ENCODE measurements around the gene CHN1.

Gene CHN1

DNA sequence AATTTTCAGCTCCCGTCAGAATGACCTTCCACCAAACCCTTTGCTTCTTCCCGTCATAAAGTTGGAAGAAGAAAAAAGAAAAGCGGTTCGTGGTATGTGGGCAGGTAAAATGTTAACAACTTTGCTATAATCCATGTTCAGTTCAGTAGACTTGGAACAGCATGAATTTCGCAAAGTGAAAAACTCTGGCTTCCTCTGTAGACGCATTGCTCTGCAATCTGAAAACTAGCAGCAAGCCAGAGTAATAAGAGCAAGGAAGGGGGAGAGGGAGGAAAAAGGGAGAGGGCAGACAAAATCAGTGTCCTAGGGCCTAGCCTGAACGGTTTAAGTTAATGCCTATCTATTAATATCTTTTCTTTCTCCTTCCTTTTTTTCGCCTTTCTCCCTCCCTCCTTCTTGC, 214.2 kb downstream of the CHN1 start:
- Histone ChIP-seq H3K36me3 (ENCODE audit: insufficient read depth) (no peaks in the 10 kb centered on the region), H3K27ac (no peak overlapping the region), H3K9ac (no peak overlapping the region), H3K79me2 (ENCODE audit: insufficient read depth, low read depth) (no peaks in the 10 kb centered on the region), H4K20me1 (ENCODE audit: insufficient read depth) (no peaks in the 10 kb centered on the region), H3K4me3 (IDR thresholded peaks at IDR 0.05; ENCODE audit: insufficient read depth, low read depth, low read length) (no peak overlapping the region), H2AFZ (ENCODE audit: low read depth) (no peak overlapping the region), H3K4me1 (ENCODE audit: low read depth, poor library complexity, severe bottlenecking) (no peaks in the 10 kb centered on the region), H3K27me3 (ENCODE audit: insufficient read depth, low read depth) (no peaks in the 10 kb centered on the region), H3K4me2 (no peak overlapping the region)
- TF ChIP-seq, protein P1, sequence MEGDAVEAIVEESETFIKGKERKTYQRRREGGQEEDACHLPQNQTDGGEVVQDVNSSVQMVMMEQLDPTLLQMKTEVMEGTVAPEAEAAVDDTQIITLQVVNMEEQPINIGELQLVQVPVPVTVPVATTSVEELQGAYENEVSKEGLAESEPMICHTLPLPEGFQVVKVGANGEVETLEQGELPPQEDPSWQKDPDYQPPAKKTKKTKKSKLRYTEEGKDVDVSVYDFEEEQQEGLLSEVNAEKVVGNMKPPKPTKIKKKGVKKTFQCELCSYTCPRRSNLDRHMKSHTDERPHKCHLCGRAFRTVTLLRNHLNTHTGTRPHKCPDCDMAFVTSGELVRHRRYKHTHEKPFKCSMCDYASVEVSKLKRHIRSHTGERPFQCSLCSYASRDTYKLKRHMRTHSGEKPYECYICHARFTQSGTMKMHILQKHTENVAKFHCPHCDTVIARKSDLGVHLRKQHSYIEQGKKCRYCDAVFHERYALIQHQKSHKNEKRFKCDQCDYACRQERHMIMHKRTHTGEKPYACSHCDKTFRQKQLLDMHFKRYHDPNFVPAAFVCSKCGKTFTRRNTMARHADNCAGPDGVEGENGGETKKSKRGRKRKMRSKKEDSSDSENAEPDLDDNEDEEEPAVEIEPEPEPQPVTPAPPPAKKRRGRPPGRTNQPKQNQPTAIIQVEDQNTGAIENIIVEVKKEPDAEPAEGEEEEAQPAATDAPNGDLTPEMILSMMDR (conservative IDR thresholded peaks at IDR 0.05; ENCODE audit: low read depth, low read length), result no peak

DNA sequence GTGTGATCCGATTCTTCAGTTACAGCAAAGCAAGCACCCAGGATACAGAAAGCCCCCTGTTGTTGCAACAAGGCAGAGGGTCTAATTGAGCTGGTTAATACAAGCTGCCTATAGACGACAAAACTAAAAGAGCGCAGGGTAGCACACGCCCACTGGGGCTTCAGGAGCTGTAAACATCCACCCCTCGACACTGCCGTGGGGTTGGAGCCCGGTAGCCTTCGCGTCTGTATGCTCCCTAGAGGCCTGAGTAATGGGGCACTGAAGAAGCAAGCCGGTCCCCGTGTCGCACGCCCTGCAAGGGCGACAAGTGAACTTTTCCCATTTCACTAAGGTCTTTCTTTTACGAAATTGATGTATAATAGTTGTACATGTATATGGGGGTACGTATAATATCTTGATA, 216.2 kb downstream of the CHN1 start:
- TF ChIP-seq, protein P1 (conservative IDR thresholded peaks at IDR 0.05; ENCODE audit: low read depth, low read length), result no peak
- H3K4me3 ChIP-seq (IDR thresholded peaks at IDR 0.05; ENCODE audit: insufficient read depth, low read depth, low read length), result no peak overlapping the region
- H3K4me1 ChIP-seq (ENCODE audit: low read depth, poor library complexity, severe bottlenecking), result no peaks in the 10 kb centered on the region
- H3K27ac ChIP-seq, result no peak overlapping the region
- H3K36me3 ChIP-seq (ENCODE audit: insufficient read depth), result no peaks in the 10 kb centered on the region
- H4K20me1 ChIP-seq (ENCODE audit: insufficient read depth), result no peaks in the 10 kb centered on the region
- H3K9ac ChIP-seq, result no peak overlapping the region
- no peaks in the 10 kb centered on the region for H3K27me3 ChIP-seq (ENCODE audit: insufficient read depth, low read depth)
- H3K79me2 ChIP-seq (ENCODE audit: insufficient read depth, low read depth), result no peaks in the 10 kb centered on the region
- H3K4me2 ChIP-seq, result no peak overlapping the region
- H2AFZ ChIP-seq (ENCODE audit: low read depth), result no peak overlapping the region

DNA sequence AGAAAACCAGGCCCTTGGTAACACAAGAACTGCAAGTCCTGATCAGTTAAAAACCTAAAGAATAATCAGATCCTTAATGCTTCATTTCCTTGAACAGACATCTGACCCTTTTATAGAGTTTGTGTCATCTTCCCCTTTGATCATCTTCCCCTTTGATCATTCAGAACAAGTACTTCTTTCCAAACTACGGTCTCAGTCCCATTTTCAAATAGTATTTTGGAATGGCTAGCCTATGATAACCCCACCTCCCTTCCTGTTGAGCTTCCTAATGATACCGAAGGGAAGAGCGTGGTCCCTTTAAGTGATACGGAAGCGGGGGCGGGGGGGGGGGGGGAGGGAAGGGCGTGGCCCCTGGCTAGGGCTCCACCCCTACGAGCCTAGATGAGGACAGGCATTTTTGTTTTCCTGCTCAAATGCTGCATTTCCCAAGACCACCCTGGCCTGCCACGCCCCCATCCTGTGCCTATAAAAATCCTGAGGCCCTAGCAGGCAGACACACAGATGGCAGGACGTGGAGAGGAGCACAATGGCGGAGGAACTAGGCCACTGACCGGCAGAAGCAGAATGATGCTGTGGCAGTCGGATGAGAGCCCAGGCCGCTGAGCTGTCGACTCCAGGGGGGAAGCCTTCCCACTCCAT, 216.8 kb downstream of the CHN1 start:
- H3K4me3 ChIP-seq (IDR thresholded peaks at IDR 0.05; ENCODE audit: insufficient read depth, low read depth, low read length), result no peak overlapping the region
- H3K4me2 ChIP-seq, result no peak overlapping the region
- no peaks in the 10 kb centered on the region for H3K4me1 ChIP-seq (ENCODE audit: low read depth, poor library complexity, severe bottlenecking)
- no peaks in the 10 kb centered on the region for H3K79me2 ChIP-seq (ENCODE audit: insufficient read depth, low read depth)
- H4K20me1 ChIP-seq (ENCODE audit: insufficient read depth), result no peaks in the 10 kb centered on the region
- TF ChIP-seq, protein P1 (conservative IDR thresholded peaks at IDR 0.05; ENCODE audit: low read depth, low read length), result no peak
- H3K27ac ChIP-seq, result no peak overlapping the region
- H2AFZ ChIP-seq (ENCODE audit: low read depth), result no peak overlapping the region
- H3K9ac ChIP-seq, result no peak overlapping the region
- H3K27me3 ChIP-seq (ENCODE audit: insufficient read depth, low read depth), result no peaks in the 10 kb centered on the region
- no peaks in the 10 kb centered on the region for H3K36me3 ChIP-seq (ENCODE audit: insufficient read depth)

DNA sequence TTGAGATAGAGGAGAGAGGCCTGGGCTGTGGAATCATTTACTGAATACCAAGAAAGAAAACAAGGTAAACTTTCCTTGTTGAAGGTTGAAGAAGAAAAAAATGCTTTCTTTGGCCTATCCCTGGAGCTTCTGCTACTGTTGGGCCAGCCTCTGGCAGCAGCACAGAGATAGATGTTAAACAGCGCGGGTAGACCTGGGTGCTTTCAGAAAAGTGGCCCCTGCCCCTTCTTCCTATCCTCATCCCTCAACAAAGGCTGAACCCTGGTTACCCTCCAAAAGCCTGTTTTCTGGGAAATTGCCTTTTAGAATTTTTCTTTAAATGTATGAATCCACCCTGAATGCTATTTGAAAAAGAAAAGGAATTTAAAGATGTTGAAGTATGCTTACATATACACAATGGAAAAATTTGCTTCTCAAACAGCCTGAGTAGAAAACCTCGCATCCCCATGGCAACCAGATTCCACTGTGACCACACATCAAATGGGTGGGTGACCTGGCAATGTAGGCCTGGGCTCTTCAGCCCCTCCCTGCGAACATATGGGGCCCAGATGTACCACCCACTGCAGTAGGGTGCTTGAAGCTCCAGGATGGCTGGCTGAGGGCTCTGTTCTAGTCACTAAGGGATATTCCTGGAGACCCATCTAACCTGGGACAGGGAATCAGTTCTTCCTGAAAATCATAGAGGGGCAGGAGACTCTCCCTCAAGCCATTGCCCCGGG, 217.5 kb downstream of the CHN1 start:
- H3K4me1 ChIP-seq (ENCODE audit: low read depth, poor library complexity, severe bottlenecking), result no peaks in the 10 kb centered on the region
- H3K27me3 ChIP-seq (ENCODE audit: insufficient read depth, low read depth), result no peaks in the 10 kb centered on the region
- H3K4me3 ChIP-seq (IDR thresholded peaks at IDR 0.05; ENCODE audit: insufficient read depth, low read depth, low read length), result no peak overlapping the region
- no peak overlapping the region for H3K4me2 ChIP-seq
- TF ChIP-seq, protein P1 (conservative IDR thresholded peaks at IDR 0.05; ENCODE audit: low read depth, low read length), result no peak
- no peaks in the 10 kb centered on the region for H3K36me3 ChIP-seq (ENCODE audit: insufficient read depth)
- no peak overlapping the region for H3K27ac ChIP-seq
- no peaks in the 10 kb centered on the region for H4K20me1 ChIP-seq (ENCODE audit: insufficient read depth)
- no peaks in the 10 kb centered on the region for H3K79me2 ChIP-seq (ENCODE audit: insufficient read depth, low read depth)
- H3K9ac ChIP-seq, result no peak overlapping the region
- H2AFZ ChIP-seq (ENCODE audit: low read depth), result no peak overlapping the region

Measured in KMS-11 (cell line).